ENCODE results near the gene USP37.

USP37 gene

GRCh38 chr2:218404351-218405085 lies 163.6 kb downstream of the USP37 start:
- DNase-seq (ENCODE audit: low read depth in 1 of 2, low spot score in 1 of 2): no peak

- no peak for DNase-seq (ENCODE audit: low read depth in 1 of 2, low spot score in 1 of 2)
These were observed 164.3 kb downstream of the USP37 start for GRCh38 chr2:218403810-218404209.

- DNase-seq (ENCODE audit: low read depth in 1 of 2, low spot score in 1 of 2): no peak
These were observed 165.2 kb downstream of the USP37 start for GRCh38 chr2:218402911-218403411.

- DNase-seq (ENCODE audit: low read depth in 1 of 2, low spot score in 1 of 2): no peak
These were observed 165.7 kb downstream of the USP37 start for GRCh38 chr2:218402491-218402901.

- no peak for DNase-seq (ENCODE audit: low read depth in 1 of 2, low spot score in 1 of 2)
These were observed 166.3 kb downstream of the USP37 start for GRCh38 chr2:218401890-218402289.

- no peak for DNase-seq (ENCODE audit: low read depth in 1 of 2, low spot score in 1 of 2)
These were observed 166.9 kb downstream of the USP37 start for GRCh38 chr2:218400930-218401881.
